Central memory CD8-positive, alpha-beta T cell (primary cell): ENCODE results near the gene NFATC1.

Source experiments
- ATAC-seq: fragments of 150-1000 bp; cut with Tn5 transposase; replicated peaks from 2 replicates; pipeline ENCODE4 v1.10.0; 2022; ENCODE audit warnings: mild to moderate bottlenecking, moderate FRiP score, moderate number of reproducible peaks; ENCODE audit not compliant: poor library complexity, severe bottlenecking; ENCODE audit errors: extremely low read depth
- DNase-seq, 2 donors: peaks; one replicate each; pipeline ENCODE4 v3.0.0; 2021; ENCODE audit warnings: low spot score in 2 of 2
- H3K27ac Mint-ChIP-seq: one replicate; pipeline ENCODE4 v1.8.0; 2022; ENCODE audit warnings: low read depth, mild to moderate bottlenecking, moderate library complexity, mixed read lengths
- H3K27me3 Mint-ChIP-seq: one replicate; pipeline ENCODE4 v1.8.0; 2022; ENCODE audit warnings: mixed read lengths
- H3K36me3 Mint-ChIP-seq: one replicate; pipeline ENCODE4 v1.8.0; 2022; ENCODE audit warnings: mild to moderate bottlenecking, moderate library complexity, mixed read lengths; ENCODE audit not compliant: insufficient read depth
- H3K4me1 Mint-ChIP-seq: one replicate; pipeline ENCODE4 v1.8.0; 2022; ENCODE audit warnings: mixed read lengths
- H3K4me3 Mint-ChIP-seq: one replicate; pipeline ENCODE4 v1.8.0; 2022; ENCODE audit warnings: mild to moderate bottlenecking, moderate library complexity, mixed read lengths
- H3K9me3 Mint-ChIP-seq: one replicate; pipeline ENCODE4 v1.8.0; 2022; ENCODE audit warnings: mixed read lengths

Gene NFATC1

DNA sequence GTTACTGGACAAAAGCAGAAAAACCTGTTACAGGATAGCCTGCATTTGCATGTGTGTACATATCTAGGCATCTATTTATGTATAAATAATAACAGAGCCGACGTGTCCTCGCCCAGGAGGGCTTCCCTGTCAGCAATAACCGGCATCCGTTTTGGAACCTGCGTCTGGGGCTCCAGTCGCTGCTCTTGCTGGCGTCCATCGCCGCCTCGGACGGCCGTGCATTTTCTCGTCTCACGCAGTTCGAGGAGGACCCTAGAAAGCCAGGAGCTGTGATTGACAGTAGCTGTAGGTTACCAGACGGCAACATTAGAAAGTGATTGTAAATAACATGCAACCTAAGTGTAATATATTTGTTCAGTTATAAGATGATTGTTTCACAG lies 132.6 kb downstream of the NFATC1 start:
- Mint-ChIP-seq H3K27ac (no peak overlapping the region), H3K27me3 (no peaks in the 10 kb centered on the region), H3K9me3 (no peaks in the 10 kb centered on the region), H3K4me3 (no peak overlapping the region), H3K36me3 (peaks cover 24% of the 10 kb centered on the region), H3K4me1 (peaks cover 23% of the 10 kb centered on the region)
- DNase-seq (no peak), ATAC-seq (no peak)

DNA sequence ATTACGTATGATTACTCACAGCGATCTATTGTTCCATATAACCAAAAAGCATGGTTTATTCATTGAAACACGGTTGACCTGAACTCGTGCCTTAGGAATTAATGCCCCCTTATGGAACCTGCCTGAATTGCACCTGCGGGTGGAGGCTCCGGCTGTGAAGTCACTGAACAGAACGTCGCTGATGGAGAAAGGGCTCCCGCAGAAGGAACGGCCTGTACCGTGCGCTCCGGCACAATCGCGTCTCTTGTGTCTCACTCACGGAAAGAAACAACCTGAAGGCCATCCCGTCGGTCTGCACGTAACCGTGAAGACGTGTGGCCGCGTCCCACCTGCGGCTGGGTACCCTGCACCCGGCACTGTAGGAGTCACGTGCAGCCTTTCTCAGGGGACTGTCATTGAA lies 133.1 kb downstream of the NFATC1 start:
- Mint-ChIP-seq H3K27ac (no peak overlapping the region), H3K4me1 (peaks cover 17% of the 10 kb centered on the region), H3K36me3 (peaks cover 21% of the 10 kb centered on the region), H3K27me3 (no peaks in the 10 kb centered on the region), H3K4me3 (no peak overlapping the region), H3K9me3 (no peaks in the 10 kb centered on the region)
- ATAC-seq, result no peak
- peak; percentile 61 to 64 for DNase-seq

GRCh38 chr18:79529296-79529695 lies 133.6 kb downstream of the NFATC1 start:
- no peaks in the 10 kb centered on the region for H3K27me3 Mint-ChIP-seq
- no peak for DNase-seq
- H3K9me3 Mint-ChIP-seq, result no peaks in the 10 kb centered on the region
- peaks cover 13% of the 10 kb centered on the region for H3K4me1 Mint-ChIP-seq
- no peak for ATAC-seq
- peaks cover 17% of the 10 kb centered on the region for H3K36me3 Mint-ChIP-seq
- H3K27ac Mint-ChIP-seq, result no peak overlapping the region
- H3K4me3 Mint-ChIP-seq, result no peak overlapping the region

DNA sequence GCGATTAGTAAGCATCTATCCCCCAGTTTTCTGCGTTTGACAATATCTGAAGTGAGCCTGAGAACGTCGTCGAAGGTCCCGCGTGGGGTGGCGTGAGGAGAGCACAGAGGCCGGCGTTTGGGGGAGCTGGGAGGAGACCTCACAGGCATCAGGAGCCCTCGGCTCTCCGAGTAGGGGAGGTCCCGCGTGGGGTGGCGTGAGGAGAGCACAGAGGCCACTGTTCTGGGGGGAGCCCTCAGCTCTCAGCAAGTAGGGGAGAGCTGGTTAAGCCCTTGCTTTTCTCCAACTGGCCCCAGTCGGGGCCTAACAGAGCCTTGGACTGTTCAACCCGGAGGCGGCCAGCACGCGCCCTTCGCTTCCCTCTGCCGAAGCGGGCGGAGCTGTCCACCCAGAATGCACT lies 134.3 kb downstream of the NFATC1 start:
- H3K27me3 Mint-ChIP-seq, result no peaks in the 10 kb centered on the region

DNA sequence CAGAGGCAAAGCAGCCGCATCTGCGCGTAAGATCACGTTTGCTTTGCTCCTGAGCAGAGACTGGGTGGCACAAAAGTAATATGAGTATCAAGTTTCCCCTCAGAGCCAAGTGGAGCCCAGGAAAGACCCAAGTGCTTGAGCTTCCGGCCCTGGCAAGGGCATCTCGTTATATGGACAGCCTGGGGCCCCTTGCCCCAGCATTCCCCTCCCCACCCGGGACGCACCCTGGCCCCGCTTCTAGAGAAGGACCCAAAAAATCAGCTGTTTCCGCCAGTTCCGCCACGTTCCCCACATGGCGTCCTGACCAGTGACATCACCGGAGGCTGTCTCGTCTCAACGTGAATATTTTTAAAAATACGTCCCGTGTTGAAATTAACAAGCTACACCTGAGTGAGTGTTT lies 135.1 kb downstream of the NFATC1 start:
- no peaks in the 10 kb centered on the region for H3K4me1 Mint-ChIP-seq
- H3K36me3 Mint-ChIP-seq, result peaks cover 14% of the 10 kb centered on the region
- ATAC-seq (no peak), DNase-seq (no peak)
- H3K27ac Mint-ChIP-seq, result no peak overlapping the region
- H3K4me3 Mint-ChIP-seq, result no peak overlapping the region
- H3K9me3 Mint-ChIP-seq, result no peaks in the 10 kb centered on the region
- H3K27me3 Mint-ChIP-seq, result no peaks in the 10 kb centered on the region

More for the DNA sequence above, 134.3 kb downstream of the NFATC1 start:
- DNase-seq (no peak), ATAC-seq (no peak)
- peaks cover 14% of the 10 kb centered on the region for H3K36me3 Mint-ChIP-seq
- H3K9me3 Mint-ChIP-seq, result no peaks in the 10 kb centered on the region
- no peak overlapping the region for H3K27ac Mint-ChIP-seq
- H3K4me1 Mint-ChIP-seq, result peaks cover 6% of the 10 kb centered on the region
- no peak overlapping the region for H3K4me3 Mint-ChIP-seq

- ATAC-seq (no peak), DNase-seq (no peak)
- Mint-ChIP-seq H3K4me1 (no peaks in the 10 kb centered on the region), H3K27me3 (no peaks in the 10 kb centered on the region), H3K9me3 (no peaks in the 10 kb centered on the region), H3K36me3 (peaks cover 14% of the 10 kb centered on the region), H3K27ac (no peak overlapping the region), H3K4me3 (no peak overlapping the region)
These were observed 135.7 kb downstream of the NFATC1 start for GRCh38 chr18:79531386-79531785.

- Mint-ChIP-seq H3K27me3 (no peaks in the 10 kb centered on the region), H3K4me3 (no peak overlapping the region), H3K27ac (no peak overlapping the region), H3K36me3 (peaks cover 14% of the 10 kb centered on the region), H3K4me1 (no peaks in the 10 kb centered on the region), H3K9me3 (no peaks in the 10 kb centered on the region)
- DNase-seq, result no peak
- no peak for ATAC-seq
These were observed 136.2 kb downstream of the NFATC1 start for GRCh38 chr18:79531926-79532312.

DNA sequence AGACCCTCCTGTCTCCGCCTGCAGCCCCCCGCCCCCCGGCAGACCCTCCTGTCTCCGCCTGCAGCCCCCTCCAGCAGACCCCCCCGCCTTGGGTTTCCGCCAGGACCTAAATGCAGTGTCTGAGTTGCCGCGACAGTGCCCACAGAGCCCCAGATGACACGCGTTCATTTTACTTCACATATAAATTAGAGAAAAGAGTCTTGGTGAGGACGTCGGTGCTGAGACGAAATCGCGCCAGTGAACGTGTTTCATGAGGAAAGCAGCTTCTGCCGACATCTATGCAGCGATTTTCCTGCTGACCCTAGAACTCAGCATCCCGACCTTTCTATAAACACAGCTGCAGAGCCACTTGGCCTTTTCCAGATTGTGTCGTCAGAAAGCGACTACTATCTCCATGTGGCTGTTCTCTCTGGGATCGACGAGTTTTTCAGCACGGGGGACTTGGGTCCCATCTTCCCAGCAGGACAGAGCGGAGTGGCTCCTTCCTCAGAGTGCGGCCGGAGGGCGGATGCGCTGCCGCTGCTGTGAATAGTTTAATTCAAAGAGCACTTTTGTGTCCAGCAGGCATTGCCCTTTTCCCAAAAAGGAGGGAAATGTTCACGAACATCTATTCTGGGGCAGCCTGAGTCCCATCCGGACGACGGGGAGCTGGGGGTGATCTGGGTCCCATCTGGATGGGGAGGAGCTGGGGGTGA lies 136.7 kb downstream of the NFATC1 start:
- Mint-ChIP-seq H3K36me3 (peaks cover 12% of the 10 kb centered on the region), H3K27ac (no peak overlapping the region), H3K9me3 (no peaks in the 10 kb centered on the region), H3K4me3 (no peak overlapping the region), H3K27me3 (no peaks in the 10 kb centered on the region), H3K4me1 (no peaks in the 10 kb centered on the region)
- DNase-seq (no peak), ATAC-seq (no peak)

- peaks cover 10% of the 10 kb centered on the region for H3K36me3 Mint-ChIP-seq
- no peak for ATAC-seq
- H3K27me3 Mint-ChIP-seq, result no peaks in the 10 kb centered on the region
These were observed 137.4 kb downstream of the NFATC1 start for GRCh38 chr18:79533146-79533545.

DNA sequence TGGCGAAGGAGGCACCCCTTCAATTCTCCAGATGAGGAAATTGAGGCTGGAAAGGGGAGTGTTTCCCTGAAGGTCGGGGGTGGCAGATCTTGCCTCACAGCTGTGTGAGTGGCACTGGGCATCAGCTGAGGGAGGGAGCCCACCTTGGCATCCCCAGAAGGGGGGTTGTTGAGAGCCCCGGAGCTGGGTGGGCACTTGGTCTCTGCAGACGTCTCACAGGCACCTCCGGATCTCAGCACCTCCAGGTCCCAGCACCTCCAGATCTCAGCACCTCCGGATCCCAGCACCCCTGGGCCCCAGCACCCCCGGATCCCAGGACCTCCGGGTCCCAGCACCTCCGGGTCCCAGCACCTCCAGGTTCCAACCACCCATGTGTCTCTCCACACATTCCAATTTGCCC lies 137.9 kb downstream of the NFATC1 start:
- H3K36me3 Mint-ChIP-seq, result peaks cover 10% of the 10 kb centered on the region
- H3K4me3 Mint-ChIP-seq, result no peak overlapping the region
- no peaks in the 10 kb centered on the region for H3K4me1 Mint-ChIP-seq
- no peak for ATAC-seq
- no peak for DNase-seq
- no peaks in the 10 kb centered on the region for H3K27me3 Mint-ChIP-seq
- no peak overlapping the region for H3K27ac Mint-ChIP-seq
- no peaks in the 10 kb centered on the region for H3K9me3 Mint-ChIP-seq

More at GRCh38 chr18:79533146-79533545, 137.4 kb downstream of the NFATC1 start:
- Mint-ChIP-seq H3K4me3 (no peak overlapping the region), H3K4me1 (no peaks in the 10 kb centered on the region), H3K27ac (no peak overlapping the region), H3K9me3 (no peaks in the 10 kb centered on the region)
- no peak for DNase-seq

- no peak overlapping the region for H3K27ac Mint-ChIP-seq
These were observed 138.6 kb downstream of the NFATC1 start for GRCh38 chr18:79534356-79534755.

GRCh38 chr18:79537758-79538157 lies 142.0 kb downstream of the NFATC1 start:
- H3K27ac Mint-ChIP-seq, result no peak overlapping the region
- peaks cover 9% of the 10 kb centered on the region for H3K9me3 Mint-ChIP-seq
- H3K4me3 Mint-ChIP-seq, result no peak overlapping the region
- DNase-seq, result no peak
- H3K4me1 Mint-ChIP-seq, result no peaks in the 10 kb centered on the region
- no peak for ATAC-seq
- H3K36me3 Mint-ChIP-seq, result peaks cover 2% of the 10 kb centered on the region
- H3K27me3 Mint-ChIP-seq, result no peaks in the 10 kb centered on the region

More at GRCh38 chr18:79534356-79534755, 138.6 kb downstream of the NFATC1 start:
- ATAC-seq (no peak), DNase-seq (no peak)
- H3K9me3 Mint-ChIP-seq, result no peaks in the 10 kb centered on the region
- peaks cover 4% of the 10 kb centered on the region for H3K36me3 Mint-ChIP-seq
- no peaks in the 10 kb centered on the region for H3K4me1 Mint-ChIP-seq
- no peak overlapping the region for H3K4me3 Mint-ChIP-seq
- H3K27me3 Mint-ChIP-seq, result no peaks in the 10 kb centered on the region

GRCh38 chr18:79538635-79539034 lies 142.9 kb downstream of the NFATC1 start:
- Mint-ChIP-seq H3K36me3 (peaks cover 2% of the 10 kb centered on the region), H3K4me3 (no peak overlapping the region), H3K27ac (no peak overlapping the region), H3K27me3 (no peaks in the 10 kb centered on the region), H3K9me3 (peaks cover 10% of the 10 kb centered on the region), H3K4me1 (no peaks in the 10 kb centered on the region)
- ATAC-seq (no peak), DNase-seq (no peak)
